HEK293 (cell line): ENCODE data around the gene RPL10A.

Source experiments
- BCL11B ChIP-seq: fragments of 450-650 bp; formaldehyde crosslinking; IDR thresholded peaks from 2 replicates; pipeline ENCODE4 v1.5.1; 2016; ENCODE audit warnings: low read depth, missing biosample characterization, missing genetic modification characterization
- GLI2 ChIP-seq: fragments of 450-650 bp; formaldehyde crosslinking; IDR thresholded peaks from 2 replicates; pipeline ENCODE4; 2017; ENCODE audit warnings: missing biosample characterization, missing genetic modification characterization, low read depth, borderline replicate concordance
- GLIS2 ChIP-seq: fragments of 450-650 bp; formaldehyde crosslinking; IDR thresholded peaks from 2 replicates; pipeline ENCODE4 v1.5.1; 2016; ENCODE audit warnings: missing biosample characterization, missing genetic modification characterization
- KLF1 ChIP-seq: fragments of 450-650 bp; formaldehyde crosslinking; IDR thresholded peaks from 2 replicates; pipeline ENCODE4 v1.5.1; 2016; ENCODE audit warnings: missing biosample characterization, missing genetic modification characterization
- MYNN ChIP-seq: fragments of 450-650 bp; formaldehyde crosslinking; IDR thresholded peaks from 2 replicates; pipeline ENCODE4 v1.5.1; 2016; ENCODE audit warnings: missing biosample characterization, missing genetic modification characterization, borderline replicate concordance
- OSR2 ChIP-seq: fragments of 450-650 bp; formaldehyde crosslinking; IDR thresholded peaks from 2 replicates; pipeline ENCODE4 v1.5.1; 2016; ENCODE audit warnings: missing biosample characterization, missing genetic modification characterization
- SCRT1 ChIP-seq: fragments of 450-650 bp; formaldehyde crosslinking; IDR thresholded peaks from 2 replicates; pipeline ENCODE4 v1.5.1; 2016; ENCODE audit warnings: missing biosample characterization, missing genetic modification characterization, borderline replicate concordance
- SP2 ChIP-seq: fragments of 450-650 bp; formaldehyde crosslinking; IDR thresholded peaks from 2 replicates; pipeline ENCODE4 v1.5.1; 2016; ENCODE audit warnings: missing biosample characterization, missing genetic modification characterization
- ZBTB21 ChIP-seq: fragments of 450-650 bp; formaldehyde crosslinking; IDR thresholded peaks from 2 replicates; pipeline ENCODE4 v1.5.1; 2017; ENCODE audit warnings: missing biosample characterization, missing genetic modification characterization
- ZFP37 ChIP-seq: fragments of 450-650 bp; formaldehyde crosslinking; IDR thresholded peaks from 2 replicates; pipeline ENCODE4 v1.5.1; 2016; ENCODE audit warnings: missing biosample characterization, missing genetic modification characterization
- ZFP69B ChIP-seq: fragments of 450-650 bp; formaldehyde crosslinking; IDR thresholded peaks from 2 replicates; pipeline ENCODE4 v1.5.1; 2016; ENCODE audit warnings: missing biosample characterization, missing genetic modification characterization
- ZNF121 ChIP-seq: fragments of 450-650 bp; formaldehyde crosslinking; IDR thresholded peaks from 2 replicates; pipeline ENCODE4 v1.5.1; 2016; ENCODE audit warnings: missing biosample characterization, missing genetic modification characterization
- ZNF146 ChIP-seq: fragments of 450-650 bp; formaldehyde crosslinking; IDR thresholded peaks from 2 replicates; pipeline ENCODE4 v1.5.1; 2016; ENCODE audit warnings: missing biosample characterization, missing genetic modification characterization
- ZNF169 ChIP-seq: fragments of 450-650 bp; formaldehyde crosslinking; IDR thresholded peaks from 2 replicates; pipeline ENCODE4 v1.5.1; 2016; ENCODE audit warnings: missing biosample characterization, missing genetic modification characterization
- ZNF202 ChIP-seq: fragments of 450-650 bp; formaldehyde crosslinking; IDR thresholded peaks from 2 replicates; pipeline ENCODE4 v1.5.1; 2016; ENCODE audit warnings: missing biosample characterization, missing genetic modification characterization, borderline replicate concordance
- ZNF292 ChIP-seq: fragments of 450-650 bp; formaldehyde crosslinking; IDR thresholded peaks from 2 replicates; pipeline ENCODE4 v1.5.1; 2016; ENCODE audit warnings: low read depth, missing biosample characterization, missing genetic modification characterization, borderline replicate concordance
- ZNF354C ChIP-seq: fragments of 450-650 bp; formaldehyde crosslinking; IDR thresholded peaks from 2 replicates; pipeline ENCODE4 v1.5.1; 2016; ENCODE audit warnings: missing biosample characterization, missing genetic modification characterization, low read depth, borderline replicate concordance
- ZNF391 ChIP-seq: fragments of 450-650 bp; formaldehyde crosslinking; IDR thresholded peaks from 2 replicates; pipeline ENCODE4 v1.5.1; 2016; ENCODE audit warnings: low read depth, missing biosample characterization, missing genetic modification characterization, borderline replicate concordance
- ZNF423 ChIP-seq: fragments of 450-650 bp; formaldehyde crosslinking; IDR thresholded peaks from 2 replicates; pipeline ENCODE4 v1.5.1; 2016; ENCODE audit warnings: missing biosample characterization, missing genetic modification characterization
- ZNF473 ChIP-seq: fragments of 450-650 bp; formaldehyde crosslinking; IDR thresholded peaks from 2 replicates; pipeline ENCODE4 v1.5.1; 2017; ENCODE audit warnings: missing biosample characterization, missing genetic modification characterization
- ZNF529 ChIP-seq: fragments of 450-650 bp; formaldehyde crosslinking; IDR thresholded peaks from 2 replicates; pipeline ENCODE4 v1.5.1; 2017; ENCODE audit warnings: missing genetic modification characterization, missing biosample characterization; ENCODE audit not compliant: insufficient replicate concordance
- ZNF544 ChIP-seq: fragments of 450-650 bp; formaldehyde crosslinking; IDR thresholded peaks from 2 replicates; pipeline ENCODE4 v1.5.0; 2017; ENCODE audit warnings: missing biosample characterization, missing genetic modification characterization
- ZNF558 ChIP-seq: fragments of 450-650 bp; formaldehyde crosslinking; IDR thresholded peaks from 2 replicates; pipeline ENCODE4 v1.5.1; 2016; ENCODE audit warnings: missing biosample characterization, missing genetic modification characterization
- ZNF664 ChIP-seq: fragments of 450-650 bp; formaldehyde crosslinking; IDR thresholded peaks from 2 replicates; pipeline ENCODE4 v1.5.1; 2016; ENCODE audit warnings: missing biosample characterization, missing genetic modification characterization
- ZNF777 ChIP-seq: fragments of 450-650 bp; formaldehyde crosslinking; IDR thresholded peaks from 2 replicates; pipeline ENCODE4 v1.5.1; 2017; ENCODE audit warnings: missing biosample characterization, missing genetic modification characterization, borderline replicate concordance
- ZXDB ChIP-seq: fragments of 450-650 bp; formaldehyde crosslinking; IDR thresholded peaks from 2 replicates; pipeline ENCODE4 v1.5.1; 2016; ENCODE audit warnings: missing biosample characterization, missing genetic modification characterization
- TF ChIP-seq, protein P1 (sequence below): fragments of 450-650 bp; formaldehyde crosslinking; IDR thresholded peaks from 2 replicates; pipeline ENCODE4 v1.5.0; 2017; ENCODE audit warnings: missing biosample characterization, missing genetic modification characterization, borderline replicate concordance
- TF ChIP-seq, protein P2 (sequence below): sonication (generic); formaldehyde crosslinking; IDR thresholded peaks from 2 replicates; pipeline ENCODE4 v1.8.1; 2022; ENCODE audit warnings: mild to moderate bottlenecking, moderate library complexity, missing genetic modification reagents
- TF ChIP-seq, protein P3 (sequence below): fragments of 450-650 bp; formaldehyde crosslinking; IDR thresholded peaks from 2 replicates; pipeline ENCODE4 v1.5.1; 2016; ENCODE audit warnings: missing biosample characterization, missing genetic modification characterization, low read depth
- TF ChIP-seq, protein P4 (sequence below): fragments of 450-650 bp; formaldehyde crosslinking; IDR thresholded peaks from 2 replicates; pipeline ENCODE4 v1.5.1; 2016; ENCODE audit warnings: missing biosample characterization, missing genetic modification characterization
- TF ChIP-seq, protein P5 (sequence below): fragments of 450-650 bp; formaldehyde crosslinking; IDR thresholded peaks from 2 replicates; pipeline ENCODE4; 2016; ENCODE audit warnings: missing biosample characterization, missing genetic modification characterization
- TF ChIP-seq, protein P6 (sequence below): fragments of 450-650 bp; formaldehyde crosslinking; IDR thresholded peaks from 2 replicates; pipeline ENCODE4 v1.5.1; 2016; ENCODE audit warnings: missing biosample characterization, missing genetic modification characterization

Gene RPL10A

DNA sequence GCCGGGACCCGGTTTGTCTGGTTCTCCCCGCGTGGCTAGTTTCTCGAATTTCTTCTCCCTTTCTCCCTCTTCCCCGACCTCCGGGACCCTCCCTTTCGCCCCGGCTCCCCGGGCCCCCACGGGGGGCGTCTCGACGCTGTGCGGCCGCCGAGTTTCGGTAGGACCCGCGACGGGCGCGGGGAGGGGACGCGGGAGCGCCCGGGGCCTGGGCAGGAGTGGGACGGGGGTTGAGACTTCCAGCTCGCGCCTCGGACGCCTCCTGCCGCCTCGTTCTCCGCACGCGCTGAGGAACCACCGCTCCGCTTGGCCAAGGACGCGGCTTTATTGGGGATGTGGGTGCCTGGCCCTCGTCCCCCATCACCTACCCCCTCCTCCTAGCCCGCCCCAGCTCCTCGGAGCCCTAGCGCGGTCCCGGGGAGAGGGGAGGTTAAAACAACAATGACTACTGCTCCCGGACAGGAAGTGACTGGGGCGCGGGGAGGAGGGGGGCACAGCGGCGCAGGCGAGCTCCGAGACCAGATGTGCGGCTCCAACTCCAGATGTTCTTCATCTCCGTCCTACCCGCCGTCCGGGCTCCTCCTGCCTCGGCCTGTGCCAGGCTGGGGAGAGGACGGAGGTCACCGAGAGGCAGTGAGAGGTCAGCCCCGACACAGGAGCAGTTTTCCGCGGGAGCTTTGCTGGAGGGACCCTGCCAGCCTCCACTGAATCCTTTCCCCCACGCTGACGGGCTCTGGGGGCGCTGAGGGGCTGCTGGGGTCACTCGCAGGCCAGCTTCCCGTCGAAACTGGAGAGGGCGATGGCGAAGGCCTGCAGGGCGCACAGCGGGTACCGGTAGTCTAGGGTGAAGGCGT, 29.6 kb downstream of the RPL10A start (continued):
- TF ChIP-seq, protein P1, sequence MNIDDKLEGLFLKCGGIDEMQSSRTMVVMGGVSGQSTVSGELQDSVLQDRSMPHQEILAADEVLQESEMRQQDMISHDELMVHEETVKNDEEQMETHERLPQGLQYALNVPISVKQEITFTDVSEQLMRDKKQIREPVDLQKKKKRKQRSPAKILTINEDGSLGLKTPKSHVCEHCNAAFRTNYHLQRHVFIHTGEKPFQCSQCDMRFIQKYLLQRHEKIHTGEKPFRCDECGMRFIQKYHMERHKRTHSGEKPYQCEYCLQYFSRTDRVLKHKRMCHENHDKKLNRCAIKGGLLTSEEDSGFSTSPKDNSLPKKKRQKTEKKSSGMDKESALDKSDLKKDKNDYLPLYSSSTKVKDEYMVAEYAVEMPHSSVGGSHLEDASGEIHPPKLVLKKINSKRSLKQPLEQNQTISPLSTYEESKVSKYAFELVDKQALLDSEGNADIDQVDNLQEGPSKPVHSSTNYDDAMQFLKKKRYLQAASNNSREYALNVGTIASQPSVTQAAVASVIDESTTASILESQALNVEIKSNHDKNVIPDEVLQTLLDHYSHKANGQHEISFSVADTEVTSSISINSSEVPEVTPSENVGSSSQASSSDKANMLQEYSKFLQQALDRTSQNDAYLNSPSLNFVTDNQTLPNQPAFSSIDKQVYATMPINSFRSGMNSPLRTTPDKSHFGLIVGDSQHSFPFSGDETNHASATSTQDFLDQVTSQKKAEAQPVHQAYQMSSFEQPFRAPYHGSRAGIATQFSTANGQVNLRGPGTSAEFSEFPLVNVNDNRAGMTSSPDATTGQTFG = no peak
- peak; percentile 52 for TF ChIP-seq OSR2
- TF ChIP-seq GLI2 (tag by site-specific recombination) = no peak
- TF ChIP-seq MYNN (tag by site-specific recombination) = no peak
- no peak for TF ChIP-seq ZNF146 (tag by site-specific recombination)
- no peak for TF ChIP-seq ZNF664
- TF ChIP-seq ZNF202 (tag by site-specific recombination) = no peak
- TF ChIP-seq, protein P2, sequence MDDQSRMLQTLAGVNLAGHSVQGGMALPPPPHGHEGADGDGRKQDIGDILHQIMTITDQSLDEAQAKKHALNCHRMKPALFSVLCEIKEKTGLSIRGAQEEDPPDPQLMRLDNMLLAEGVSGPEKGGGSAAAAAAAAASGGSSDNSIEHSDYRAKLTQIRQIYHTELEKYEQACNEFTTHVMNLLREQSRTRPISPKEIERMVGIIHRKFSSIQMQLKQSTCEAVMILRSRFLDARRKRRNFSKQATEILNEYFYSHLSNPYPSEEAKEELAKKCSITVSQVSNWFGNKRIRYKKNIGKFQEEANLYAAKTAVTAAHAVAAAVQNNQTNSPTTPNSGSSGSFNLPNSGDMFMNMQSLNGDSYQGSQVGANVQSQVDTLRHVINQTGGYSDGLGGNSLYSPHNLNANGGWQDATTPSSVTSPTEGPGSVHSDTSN (CRISPR knock-in tag) = peak; percentile 89
- peak; percentile 34; the same call in 1 of the 2 replicates for TF ChIP-seq GLIS2 (tag by site-specific recombination)
- TF ChIP-seq, protein P3, sequence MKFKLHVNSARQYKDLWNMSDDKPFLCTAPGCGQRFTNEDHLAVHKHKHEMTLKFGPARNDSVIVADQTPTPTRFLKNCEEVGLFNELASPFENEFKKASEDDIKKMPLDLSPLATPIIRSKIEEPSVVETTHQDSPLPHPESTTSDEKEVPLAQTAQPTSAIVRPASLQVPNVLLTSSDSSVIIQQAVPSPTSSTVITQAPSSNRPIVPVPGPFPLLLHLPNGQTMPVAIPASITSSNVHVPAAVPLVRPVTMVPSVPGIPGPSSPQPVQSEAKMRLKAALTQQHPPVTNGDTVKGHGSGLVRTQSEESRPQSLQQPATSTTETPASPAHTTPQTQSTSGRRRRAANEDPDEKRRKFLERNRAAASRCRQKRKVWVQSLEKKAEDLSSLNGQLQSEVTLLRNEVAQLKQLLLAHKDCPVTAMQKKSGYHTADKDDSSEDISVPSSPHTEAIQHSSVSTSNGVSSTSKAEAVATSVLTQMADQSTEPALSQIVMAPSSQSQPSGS = no peak
- TF ChIP-seq, protein P4, sequence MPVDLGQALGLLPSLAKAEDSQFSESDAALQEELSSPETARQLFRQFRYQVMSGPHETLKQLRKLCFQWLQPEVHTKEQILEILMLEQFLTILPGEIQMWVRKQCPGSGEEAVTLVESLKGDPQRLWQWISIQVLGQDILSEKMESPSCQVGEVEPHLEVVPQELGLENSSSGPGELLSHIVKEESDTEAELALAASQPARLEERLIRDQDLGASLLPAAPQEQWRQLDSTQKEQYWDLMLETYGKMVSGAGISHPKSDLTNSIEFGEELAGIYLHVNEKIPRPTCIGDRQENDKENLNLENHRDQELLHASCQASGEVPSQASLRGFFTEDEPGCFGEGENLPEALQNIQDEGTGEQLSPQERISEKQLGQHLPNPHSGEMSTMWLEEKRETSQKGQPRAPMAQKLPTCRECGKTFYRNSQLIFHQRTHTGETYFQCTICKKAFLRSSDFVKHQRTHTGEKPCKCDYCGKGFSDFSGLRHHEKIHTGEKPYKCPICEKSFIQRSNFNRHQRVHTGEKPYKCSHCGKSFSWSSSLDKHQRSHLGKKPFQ (tag by site-specific recombination) = no peak
- no peak for TF ChIP-seq ZFP37
- TF ChIP-seq SCRT1 (tag by site-specific recombination) = no peak
- TF ChIP-seq ZNF292 (tag by site-specific recombination) = no peak
- no peak for TF ChIP-seq ZNF391 (tag by site-specific recombination)
- TF ChIP-seq ZNF777 = no peak
- TF ChIP-seq ZNF558 = no peak
- no peak for TF ChIP-seq ZNF354C
- no peak for TF ChIP-seq ZNF169
- TF ChIP-seq, protein P5, sequence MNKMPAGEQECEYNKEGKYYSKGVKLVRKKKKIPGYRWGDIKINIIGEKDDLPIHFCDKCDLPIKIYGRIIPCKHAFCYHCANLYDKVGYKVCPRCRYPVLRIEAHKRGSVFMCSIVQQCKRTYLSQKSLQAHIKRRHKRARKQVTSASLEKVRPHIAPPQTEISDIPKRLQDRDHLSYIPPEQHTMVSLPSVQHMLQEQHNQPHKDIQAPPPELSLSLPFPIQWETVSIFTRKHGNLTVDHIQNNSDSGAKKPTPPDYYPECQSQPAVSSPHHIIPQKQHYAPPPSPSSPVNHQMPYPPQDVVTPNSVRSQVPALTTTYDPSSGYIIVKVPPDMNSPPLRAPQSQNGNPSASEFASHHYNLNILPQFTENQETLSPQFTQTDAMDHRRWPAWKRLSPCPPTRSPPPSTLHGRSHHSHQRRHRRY (tag by site-specific recombination) = no peak
- TF ChIP-seq ZNF529 (tag by site-specific recombination) = no peak
- TF ChIP-seq, protein P6, sequence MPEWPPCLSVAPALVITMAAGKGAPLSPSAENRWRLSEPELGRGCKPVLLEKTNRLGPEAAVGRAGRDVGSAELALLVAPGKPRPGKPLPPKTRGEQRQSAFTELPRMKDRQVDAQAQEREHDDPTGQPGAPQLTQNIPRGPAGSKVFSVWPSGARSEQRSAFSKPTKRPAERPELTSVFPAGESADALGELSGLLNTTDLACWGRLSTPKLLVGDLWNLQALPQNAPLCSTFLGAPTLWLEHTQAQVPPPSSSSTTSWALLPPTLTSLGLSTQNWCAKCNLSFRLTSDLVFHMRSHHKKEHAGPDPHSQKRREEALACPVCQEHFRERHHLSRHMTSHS (tag by site-specific recombination) = no peak
- TF ChIP-seq ZNF423 = no peak
- no peak for TF ChIP-seq ZNF473 (tag by site-specific recombination)
- TF ChIP-seq BCL11B (tag by site-specific recombination) = no peak
- no peak for TF ChIP-seq ZBTB21
- 0 out of 2 replicates have a peak, but pooled peaks have one; percentile 20 for TF ChIP-seq ZXDB (tag by site-specific recombination)
- TF ChIP-seq ZNF544 (tag by site-specific recombination) = no peak
- TF ChIP-seq SP2 (tag by site-specific recombination) = peak; percentile 23
- TF ChIP-seq ZFP69B (tag by site-specific recombination) = no peak
- TF ChIP-seq ZNF121 = no peak
- 0 out of 2 replicates have a peak, but pooled peaks have one; percentile 16 for TF ChIP-seq KLF1 (tag by site-specific recombination)
